HEK293T (cell line): ENCODE measurements around the gene GAREM1.

Experiments used
- CTCF ChIA-PET: fragments of 350-600 bp; formaldehyde crosslinking; extraction: SDS; loops from one replicate; lab custom pipeline; 2021; ENCODE audit warnings: antibody characterized with exemption, inconsistent platforms; lab: Yijun Ruan, JAX
- POLR2A ChIA-PET: fragments of 350-600 bp; formaldehyde crosslinking; extraction: SDS; loops from one replicate; lab custom pipeline; 2020; ENCODE audit warnings: antibody characterized with exemption, inconsistent platforms; lab: Yijun Ruan, JAX
- DNase-seq: peaks from one replicate; pipeline ENCODE4 v3.0.0; 2012; ENCODE audit warnings: mixed read lengths; ENCODE audit errors: extremely low spot score
- ARNT ChIP-seq: fragments of 450-650 bp; IDR thresholded peaks from 2 replicates; pipeline ENCODE4 v1.6.1; 2017; ENCODE audit warnings: mild to moderate bottlenecking
- BHLHE40 ChIP-seq: fragments of 450-650 bp; IDR thresholded peaks from 2 replicates; pipeline ENCODE4 v1.6.1; 2016; ENCODE audit warnings: mild to moderate bottlenecking, moderate library complexity, borderline replicate concordance
- CTBP1 ChIP-seq: fragments of 450-650 bp; IDR thresholded peaks from 2 replicates; pipeline ENCODE4 v1.6.1; 2016; ENCODE audit warnings: borderline replicate concordance
- ELF4 ChIP-seq: fragments of 450-650 bp; IDR thresholded peaks from 2 replicates; pipeline ENCODE4 v1.6.1; 2017; ENCODE audit warnings: antibody characterized with exemption
- FOXA1 ChIP-seq: fragments of 450-650 bp; IDR thresholded peaks from 2 replicates; pipeline ENCODE4 v1.6.1; 2016; ENCODE audit warnings: mild to moderate bottlenecking
- FOXK2 ChIP-seq: fragments of 450-650 bp; IDR thresholded peaks from 2 replicates; pipeline ENCODE4 v1.6.1; 2016; ENCODE audit warnings: mild to moderate bottlenecking
- FOXM1 ChIP-seq: fragments of 450-650 bp; IDR thresholded peaks from 2 replicates; pipeline ENCODE4 v1.6.1; 2017; ENCODE audit warnings: mild to moderate bottlenecking, borderline replicate concordance
- HDGF ChIP-seq: fragments of 450-650 bp; IDR thresholded peaks from 2 replicates; pipeline ENCODE4 v1.6.1; 2017; ENCODE audit warnings: antibody characterized with exemption, borderline replicate concordance
- L3MBTL2 ChIP-seq: fragments of 450-650 bp; conservative IDR thresholded peaks from 2 replicates; pipeline ENCODE4 v1.6.1; 2016; ENCODE audit warnings: mild to moderate bottlenecking
- LEF1 ChIP-seq: fragments of 450-650 bp; IDR thresholded peaks from 2 replicates; pipeline ENCODE4 v1.6.1; 2017; ENCODE audit warnings: mild to moderate bottlenecking, borderline replicate concordance
- NFRKB ChIP-seq: fragments of 450-650 bp; IDR thresholded peaks from 2 replicates; pipeline ENCODE4 v1.6.1; 2016; ENCODE audit warnings: mild to moderate bottlenecking, moderate library complexity
- PKNOX1 ChIP-seq: fragments of 450-650 bp; IDR thresholded peaks from 2 replicates; pipeline ENCODE4 v1.6.1; 2016
- SP1 ChIP-seq: fragments of 450-650 bp; IDR thresholded peaks from 2 replicates; pipeline ENCODE4 v1.6.1; 2017
- SUZ12 ChIP-seq: fragments of 450-650 bp; IDR thresholded peaks from 2 replicates; pipeline ENCODE4 v1.6.1; 2016; ENCODE audit warnings: mild to moderate bottlenecking
- TARDBP ChIP-seq: fragments of 450-650 bp; IDR thresholded peaks from 2 replicates; pipeline ENCODE4 v1.6.1; 2016
- ZNF384 ChIP-seq: fragments of 450-650 bp; IDR thresholded peaks from 2 replicates; pipeline ENCODE4 v1.6.1; 2016

GAREM1 gene

DNA sequence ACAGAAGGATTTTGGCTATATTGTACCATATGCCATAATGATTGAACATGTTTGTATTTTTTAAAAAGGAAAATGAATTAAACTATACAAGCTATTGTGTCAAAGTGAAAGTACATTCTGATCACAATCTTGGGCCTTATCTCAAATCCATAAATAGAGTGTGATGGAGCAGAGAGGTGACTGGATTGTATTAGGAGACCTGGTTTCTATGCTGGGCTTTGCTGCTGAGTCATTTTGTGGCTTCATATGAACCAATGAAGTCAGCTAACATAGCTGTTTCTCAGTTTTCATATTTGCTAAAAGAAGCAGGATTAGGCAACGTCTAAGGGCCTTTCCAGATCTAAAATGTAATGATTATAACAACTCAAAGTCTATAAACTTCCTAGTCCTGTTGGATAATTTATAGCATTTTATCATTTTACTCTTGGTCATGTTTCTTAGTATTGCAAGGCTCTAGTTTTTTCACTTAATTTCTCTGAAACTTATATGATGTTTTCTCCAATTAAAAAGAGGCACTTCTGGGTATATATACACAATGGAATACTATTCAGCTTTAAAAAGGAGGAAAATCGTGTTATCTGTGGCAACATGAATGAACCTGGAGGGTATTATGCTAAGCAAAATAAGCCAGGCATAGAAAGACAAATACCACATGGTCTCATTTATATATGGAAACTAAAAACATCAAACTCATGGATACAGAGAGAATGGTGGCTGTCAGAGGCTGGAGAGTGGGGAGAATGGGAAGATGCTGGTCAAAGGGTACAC lies 168.5 kb downstream of the GAREM1 start:
- DNase-seq = no peak
- TF ChIP-seq FOXA1 = no peak
- TF ChIP-seq HDGF = no peak
- no peak for TF ChIP-seq NFRKB
- no peak for TF ChIP-seq ARNT
- TF ChIP-seq L3MBTL2 = no peak
- TF ChIP-seq FOXK2 = no peak
- no peak for TF ChIP-seq TARDBP
- TF ChIP-seq CTBP1 = no peak
- no peak for TF ChIP-seq ZNF384
- POLR2A ChIA-PET = interaction anchor here (1.3 kb wide), 1 partner anchor 168 kb away, joined by 4 read pairs; the partner anchor contains the start of gene GAREM1
- CTCF ChIA-PET = interaction anchor here (0.8 to 1.0 kb wide), 2 partner anchors 13 to 20 kb away, joined by 3 to 4 read pairs; no protein-coding TSS in a partner anchor

GRCh38 chr18:32301361-32301760 lies 169.3 kb downstream of the GAREM1 start:
- no peak for TF ChIP-seq ELF4
- TF ChIP-seq PKNOX1 = no peak
- TF ChIP-seq HDGF = no peak
- no peak for TF ChIP-seq SP1
- no peak for TF ChIP-seq ARNT
- TF ChIP-seq ZNF384 = no peak
- no peak for TF ChIP-seq SUZ12
- TF ChIP-seq NFRKB = no peak
- no peak for TF ChIP-seq FOXA1
- TF ChIP-seq LEF1 = no peak
- no peak for TF ChIP-seq L3MBTL2
- TF ChIP-seq FOXM1 = no peak
- TF ChIP-seq CTBP1 = no peak
- TF ChIP-seq FOXK2 = no peak
- TF ChIP-seq TARDBP = no peak
- TF ChIP-seq BHLHE40 = no peak
- DNase-seq = no peak
- ChIA-PET CTCF (interaction anchor here (1.0 kb wide), 1 partner anchor 12 kb away, joined by 4 read pairs; no protein-coding TSS in a partner anchor), POLR2A (no interaction called here)

DNA sequence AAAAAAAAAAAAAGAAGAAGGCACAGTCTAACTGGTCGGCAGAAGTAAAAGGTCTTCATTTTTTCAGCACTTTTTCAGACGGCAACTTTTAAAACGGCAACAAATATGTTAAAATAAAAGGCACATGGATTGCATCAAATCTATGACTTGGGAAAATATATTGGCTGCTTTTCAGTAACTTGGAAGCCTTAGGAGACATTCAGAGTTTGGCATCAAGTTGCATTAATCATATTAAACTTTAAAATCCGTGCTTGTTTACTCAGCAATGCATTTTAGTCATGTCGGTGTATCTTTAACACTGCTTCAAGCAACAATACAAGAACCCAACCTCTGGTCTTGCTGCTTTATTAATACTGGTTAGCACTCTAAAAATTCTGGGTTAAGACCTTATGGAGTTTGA lies 169.8 kb downstream of the GAREM1 start:
- DNase-seq = no peak
- TF ChIP-seq LEF1 = no peak
- TF ChIP-seq HDGF = no peak
- TF ChIP-seq TARDBP = no peak
- no peak for TF ChIP-seq SUZ12
- TF ChIP-seq CTBP1 = no peak
- no peak for TF ChIP-seq ZNF384
- TF ChIP-seq ARNT = no peak
- TF ChIP-seq BHLHE40 = no peak
- no peak for TF ChIP-seq SP1
- no peak for TF ChIP-seq FOXM1
- TF ChIP-seq PKNOX1 = no peak
- no peak for TF ChIP-seq ELF4
- TF ChIP-seq FOXK2 = no peak
- TF ChIP-seq FOXA1 = no peak
- no peak for TF ChIP-seq L3MBTL2
- no peak for TF ChIP-seq NFRKB
- ChIA-PET CTCF (no interaction called here), POLR2A (no interaction called here)

DNA sequence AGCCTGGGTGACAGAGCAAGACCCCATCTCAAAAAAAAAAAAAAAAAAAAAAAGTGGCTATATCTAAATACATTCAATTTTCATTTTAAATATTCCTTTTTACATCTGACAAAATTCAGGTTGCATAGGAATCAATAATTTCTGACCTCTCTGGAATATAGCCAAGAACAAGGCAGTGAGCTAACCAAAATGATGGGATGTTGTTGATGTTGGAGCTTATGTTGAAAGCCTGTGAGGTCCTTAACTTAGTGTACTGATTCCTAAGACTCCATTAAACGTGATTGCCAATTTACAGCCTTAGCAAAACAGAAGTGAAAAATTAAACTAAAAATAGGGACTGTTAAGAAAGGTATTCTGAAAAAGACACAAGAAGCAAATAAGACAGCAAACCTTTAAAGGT lies 171.2 kb downstream of the GAREM1 start:
- ChIA-PET CTCF (interaction anchor here (1.7 kb wide), 1 partner anchor 140 kb away, joined by 5 read pairs; no protein-coding TSS in a partner anchor), POLR2A (no interaction called here)
- no peak for DNase-seq
- no peak for TF ChIP-seq L3MBTL2
- TF ChIP-seq SP1 = no peak
- no peak for TF ChIP-seq CTBP1
- TF ChIP-seq BHLHE40 = no peak
- no peak for TF ChIP-seq TARDBP
- no peak for TF ChIP-seq FOXK2
- no peak for TF ChIP-seq HDGF
- no peak for TF ChIP-seq FOXA1
- no peak for TF ChIP-seq ARNT
- no peak for TF ChIP-seq SUZ12
- TF ChIP-seq PKNOX1 = no peak
- no peak for TF ChIP-seq ZNF384
- no peak for TF ChIP-seq FOXM1

- TF ChIP-seq TARDBP (no peak), FOXK2 (no peak), SUZ12 (no peak), FOXA1 (no peak), HDGF (no peak), CTBP1 (no peak), ARNT (no peak), FOXM1 (no peak), NFRKB (no peak), ELF4 (no peak), L3MBTL2 (no peak), BHLHE40 (no peak), SP1 (no peak), LEF1 (no peak), PKNOX1 (no peak)
- DNase-seq = no peak
- ChIA-PET POLR2A (no interaction called here), CTCF (interaction anchor here (0.6 to 1.7 kb wide), 2 partner anchors 113 to 142 kb away, joined by 5 read pairs; no protein-coding TSS in a partner anchor)
These were observed 172.5 kb downstream of the GAREM1 start for GRCh38 chr18:32298171-32298667.
